ENCODE data around the gene CLEC18A. TPM values are rescaled to one million over a fixed set of nuclear protein-coding genes. Genes with fewer than 3 reads are reported as not detected.

CLEC18A gene
- total and polyA plus RNA-seq, 2 of the 8 experiments (the other 6 are each of a cell fraction or from before 2014, with no cell fraction given) = 1.3 to 1.4 TPM

GRCh38 chr16:69927056-69927757 lies 23.9 kb upstream of the CLEC18A start (continued):
- no peak for TF ChIP-seq CHD7 (IDR thresholded peaks at IDR 0.05; ENCODE audit: insufficient replicate concordance, low read length)
- no peak for TF ChIP-seq RBBP5 (IDR thresholded peaks at IDR 0.05; ENCODE audit: borderline replicate concordance, low read depth, low read length)
- no peak for TF ChIP-seq CBX5 (IDR thresholded peaks at IDR 0.05; ENCODE audit: low read depth, low read length)

All from H1 (cell line).